ENCODE data around the gene ANKRD44.

DNA sequence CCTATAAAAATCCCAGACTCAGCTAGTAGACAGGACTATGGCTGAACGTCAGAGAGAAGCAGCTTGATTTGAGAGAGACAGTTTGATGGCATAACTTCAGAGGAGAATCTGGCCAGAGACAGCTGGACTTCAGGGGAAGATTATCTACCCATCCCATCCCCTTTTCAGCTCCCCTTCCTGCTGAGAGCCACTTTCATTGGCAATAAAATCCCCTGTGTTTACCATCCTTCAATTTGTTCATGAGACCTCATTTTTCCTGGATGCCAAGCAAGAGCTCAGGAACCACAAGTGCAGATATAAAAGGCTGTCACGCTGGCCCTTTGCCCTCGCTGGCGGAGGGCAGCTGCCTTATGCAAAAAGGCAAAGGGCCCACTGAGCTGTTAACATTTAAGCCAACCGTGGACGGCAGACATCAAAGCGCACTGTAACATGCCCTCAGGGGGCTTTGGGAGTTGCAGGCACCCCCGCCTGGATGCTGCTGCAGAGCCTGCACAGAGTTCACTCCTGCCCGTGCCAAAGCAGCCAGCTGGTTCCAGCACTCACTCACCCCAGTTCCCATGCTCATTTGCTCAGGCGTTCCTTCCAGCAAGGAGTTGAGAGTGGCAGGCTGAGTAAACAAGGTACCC is 219.7 kb downstream of the ANKRD44 start:
- TF ChIP-seq, protein P1, sequence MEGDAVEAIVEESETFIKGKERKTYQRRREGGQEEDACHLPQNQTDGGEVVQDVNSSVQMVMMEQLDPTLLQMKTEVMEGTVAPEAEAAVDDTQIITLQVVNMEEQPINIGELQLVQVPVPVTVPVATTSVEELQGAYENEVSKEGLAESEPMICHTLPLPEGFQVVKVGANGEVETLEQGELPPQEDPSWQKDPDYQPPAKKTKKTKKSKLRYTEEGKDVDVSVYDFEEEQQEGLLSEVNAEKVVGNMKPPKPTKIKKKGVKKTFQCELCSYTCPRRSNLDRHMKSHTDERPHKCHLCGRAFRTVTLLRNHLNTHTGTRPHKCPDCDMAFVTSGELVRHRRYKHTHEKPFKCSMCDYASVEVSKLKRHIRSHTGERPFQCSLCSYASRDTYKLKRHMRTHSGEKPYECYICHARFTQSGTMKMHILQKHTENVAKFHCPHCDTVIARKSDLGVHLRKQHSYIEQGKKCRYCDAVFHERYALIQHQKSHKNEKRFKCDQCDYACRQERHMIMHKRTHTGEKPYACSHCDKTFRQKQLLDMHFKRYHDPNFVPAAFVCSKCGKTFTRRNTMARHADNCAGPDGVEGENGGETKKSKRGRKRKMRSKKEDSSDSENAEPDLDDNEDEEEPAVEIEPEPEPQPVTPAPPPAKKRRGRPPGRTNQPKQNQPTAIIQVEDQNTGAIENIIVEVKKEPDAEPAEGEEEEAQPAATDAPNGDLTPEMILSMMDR (IDR thresholded peaks at IDR 0.05; ENCODE audit: control extremely low read depth in 1 of 3, insufficient read depth in 1 of 3, low read depth in 1 of 3, low read length in 3 of 3), result no peak
- TF ChIP-seq TAF1 (IDR thresholded peaks at IDR 0.05; ENCODE audit: low read depth, low read length), result no peak
- no peak for TF ChIP-seq KDM1A (IDR thresholded peaks at IDR 0.05; ENCODE audit: borderline replicate concordance, low read length)
- no peak for TF ChIP-seq POLR2AphosphoS5 (IDR thresholded peaks at IDR 0.05; ENCODE audit: low read depth, low read length)
- no peak for TF ChIP-seq SRF (IDR thresholded peaks at IDR 0.05; ENCODE audit: low read depth, low read length)
- no peak for TF ChIP-seq NRF1 (IDR thresholded peaks at IDR 0.05; ENCODE audit: low read depth, low read length)

Data from H1 (cell line).